Measurements from ENCODE around the gene SYDE1. TPM values are rescaled to one million over a fixed set of nuclear protein-coding genes. Genes with fewer than 3 reads are reported as not detected.

SYDE1 gene
- total and polyA plus RNA-seq, 10 of the 15 experiments (the other 5 are each of a cell fraction or from before 2014, with no cell fraction given): not detected

- TF ChIP-seq ZBTB4 (CRISPR knock-in tag; IDR thresholded peaks at IDR 0.05) (no peak), TCF3 (IDR thresholded peaks at IDR 0.05; ENCODE audit: borderline replicate concordance, insufficient read depth, low read depth, low read length) (no peak), SMC3 (IDR thresholded peaks at IDR 0.05; ENCODE audit: borderline replicate concordance, low read length) (no peak), ZNF384 (IDR thresholded peaks at IDR 0.05; ENCODE audit: borderline replicate concordance, low read depth, low read length) (no peak)
Observed at GRCh38 chr19:15138427-15138826, 31.2 kb downstream of the SYDE1 start (continued).

- Histone ChIP-seq H3K27me3 (replicated peaks in 1 of 2; ENCODE audit: control insufficient read depth in 2 of 2, insufficient read depth in 2 of 2, low read length in 1 of 2) (no peaks in the 10 kb centered on the region), H2AFZ (ENCODE audit: control insufficient read depth, low read depth, low read length) (no peak overlapping the region), H4K20me1 (ENCODE audit: control insufficient read depth, insufficient read depth) (no peaks in the 10 kb centered on the region), H3K4me1 (ENCODE audit: control insufficient read depth, insufficient read depth, low read length) (no peaks in the 10 kb centered on the region), H3K4me3 (no peak overlapping the region), H3K36me3 (ENCODE audit: control insufficient read depth in 2 of 2, insufficient read depth in 2 of 2, low read length in 1 of 2) (no peaks in the 10 kb centered on the region), H3K9me3 (replicated peaks; ENCODE audit: control insufficient read depth, insufficient read depth, low read length) (peaks cover 2% of the 10 kb centered on the region; the same call in 2 of the 3 replicates), H3K79me2 (ENCODE audit: control insufficient read depth, insufficient read depth, low read length) (no peaks in the 10 kb centered on the region), H3K27ac (ENCODE audit: control insufficient read depth, insufficient read depth) (no peak overlapping the region), H3K4me2 (ENCODE audit: control insufficient read depth, insufficient read depth) (no peak overlapping the region), H3K9ac (ENCODE audit: control insufficient read depth, insufficient read depth, low read length) (no peak overlapping the region)
- ChIA-PET CTCF (no interaction called here), POLR2A (no interaction called here), SMC1A (ENCODE audit: uncharacterized antibody, unreplicated experiment) (no interaction called here), RAD21 (ENCODE audit: unreplicated experiment) (no interaction called here)
- in situ Hi-C loops (cut with MboI) (no loop called here), intact Hi-C loops (cut with micrococcal nuclease; ENCODE audit: unreplicated experiment) (no loop called here)
- WGBS (ENCODE audit: insufficient coverage, insufficient replicate concordance, low lambda C conversion rate, missing lambda C conversion rate): 72% methylated on average over 19 of the region's 25 CpGs
- no peak for DNase-seq (ENCODE audit: low read depth, low spot score)
- no TSS peak for BruUV-seq (replicated peaks)
- FAIRE-seq: no peak
- ATAC-seq: no peak
- TF ChIP-seq MEF2A (IDR thresholded peaks at IDR 0.05; ENCODE audit: insufficient read depth, low read depth, low read length): no peak
- TF ChIP-seq RAD51 (IDR thresholded peaks at IDR 0.05): no peak
- TF ChIP-seq ZBTB11 (CRISPR knock-in tag; IDR thresholded peaks at IDR 0.05): no peak
- no peak for TF ChIP-seq FOXM1 (IDR thresholded peaks at IDR 0.05; ENCODE audit: low read depth, low read length)
- no peak for TF ChIP-seq POLR2AphosphoS2 (IDR thresholded peaks at IDR 0.05; ENCODE audit: low read depth, low read length)
- TF ChIP-seq SRF (IDR thresholded peaks at IDR 0.05; ENCODE audit: low read depth in 2 of 2, low read length in 2 of 2): no peak
- no peak for TF ChIP-seq ASH2L (IDR thresholded peaks at IDR 0.05; ENCODE audit: borderline replicate concordance, low read depth)
- no peak for TF ChIP-seq NR2F1 (conservative IDR thresholded peaks at IDR 0.05)
- no peak for TF ChIP-seq NFXL1 (IDR thresholded peaks at IDR 0.05; ENCODE audit: borderline replicate concordance)
- TF ChIP-seq IKZF2 (IDR thresholded peaks at IDR 0.05): no peak
- TF ChIP-seq BACH1 (IDR thresholded peaks at IDR 0.05; ENCODE audit: borderline replicate concordance): no peak
- TF ChIP-seq NFIC (IDR thresholded peaks at IDR 0.05; ENCODE audit: low read depth, low read length): no peak
- TF ChIP-seq STAT1 (conservative IDR thresholded peaks at IDR 0.05): no peak
- no peak for TF ChIP-seq POU2F2 (IDR thresholded peaks at IDR 0.05; ENCODE audit: borderline replicate concordance, low read depth, low read length)
- no peak for TF ChIP-seq HDAC2 (IDR thresholded peaks at IDR 0.05)
- no peak for TF ChIP-seq FOXK2 (IDR thresholded peaks at IDR 0.05)
- no peak for TF ChIP-seq NBN (IDR thresholded peaks at IDR 0.05)
Observed at GRCh38 chr19:15141143-15141542, 33.9 kb downstream of the SYDE1 start.
